HFF-Myc (cell line): ENCODE results near the gene RELN.

ENCODE experiments used
- DNase-seq: peaks from one replicate; pipeline ENCODE4 v3.0.0-alpha.2; 2011; ENCODE audit warnings: low read depth; ENCODE audit errors: extremely low read depth
- H3K4me3 ChIP-seq: replicated peaks from 2 replicates; pipeline ENCODE4 v1.5.1; 2011; ENCODE audit warnings: low read depth, mild to moderate bottlenecking, control low read depth, low read length
- TF ChIP-seq, protein P1 (sequence below): IDR thresholded peaks from 2 replicates; pipeline ENCODE4 v1.5.1; 2012; ENCODE audit warnings: mild to moderate bottlenecking, low read depth, low read length, control low read depth; ENCODE audit errors: missing control alignments

RELN gene

DNA sequence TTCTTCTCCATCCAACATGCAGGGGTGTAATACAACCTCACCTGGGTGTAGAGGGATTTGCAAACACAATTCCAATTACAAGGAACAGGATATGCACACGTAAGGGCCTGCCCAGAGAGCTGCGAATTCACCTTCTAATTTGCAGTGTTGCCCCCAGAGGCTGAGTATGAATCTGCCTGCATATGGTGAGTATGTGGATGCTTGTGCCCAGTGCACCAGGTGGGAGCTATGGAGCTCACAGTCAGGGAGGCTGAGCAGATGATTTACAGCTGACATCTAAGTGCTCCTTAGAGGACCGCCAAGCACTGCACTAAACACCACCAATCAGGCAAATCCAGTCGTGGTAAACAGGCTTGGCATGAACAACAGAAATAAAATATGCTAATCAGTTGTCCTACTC, 132.0 kb downstream of the RELN start:
- DNase-seq: no peak
- TF ChIP-seq, protein P1, sequence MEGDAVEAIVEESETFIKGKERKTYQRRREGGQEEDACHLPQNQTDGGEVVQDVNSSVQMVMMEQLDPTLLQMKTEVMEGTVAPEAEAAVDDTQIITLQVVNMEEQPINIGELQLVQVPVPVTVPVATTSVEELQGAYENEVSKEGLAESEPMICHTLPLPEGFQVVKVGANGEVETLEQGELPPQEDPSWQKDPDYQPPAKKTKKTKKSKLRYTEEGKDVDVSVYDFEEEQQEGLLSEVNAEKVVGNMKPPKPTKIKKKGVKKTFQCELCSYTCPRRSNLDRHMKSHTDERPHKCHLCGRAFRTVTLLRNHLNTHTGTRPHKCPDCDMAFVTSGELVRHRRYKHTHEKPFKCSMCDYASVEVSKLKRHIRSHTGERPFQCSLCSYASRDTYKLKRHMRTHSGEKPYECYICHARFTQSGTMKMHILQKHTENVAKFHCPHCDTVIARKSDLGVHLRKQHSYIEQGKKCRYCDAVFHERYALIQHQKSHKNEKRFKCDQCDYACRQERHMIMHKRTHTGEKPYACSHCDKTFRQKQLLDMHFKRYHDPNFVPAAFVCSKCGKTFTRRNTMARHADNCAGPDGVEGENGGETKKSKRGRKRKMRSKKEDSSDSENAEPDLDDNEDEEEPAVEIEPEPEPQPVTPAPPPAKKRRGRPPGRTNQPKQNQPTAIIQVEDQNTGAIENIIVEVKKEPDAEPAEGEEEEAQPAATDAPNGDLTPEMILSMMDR: no peak
- no peak overlapping the region for H3K4me3 ChIP-seq

DNA sequence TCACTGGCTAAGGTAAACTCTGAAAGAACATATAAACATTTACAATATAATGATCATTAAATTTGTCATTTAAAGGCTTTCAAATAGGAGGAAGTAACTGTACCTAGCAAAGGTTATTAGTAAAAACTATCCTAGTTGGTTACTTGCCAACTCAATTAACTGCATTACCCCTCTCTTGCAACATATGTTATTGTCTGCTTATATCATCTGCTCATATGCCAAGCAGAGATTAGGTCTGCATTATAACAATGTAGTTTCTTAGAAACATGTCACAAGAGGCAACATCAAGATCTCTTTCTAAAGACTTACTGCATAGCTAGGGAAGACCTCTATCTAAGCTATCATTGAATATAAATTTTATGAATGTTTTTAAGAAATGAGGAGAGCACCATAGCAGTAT, 132.5 kb downstream of the RELN start:
- no peak overlapping the region for H3K4me3 ChIP-seq
- DNase-seq: no peak
- TF ChIP-seq, protein P1: no peak

- H3K4me3 ChIP-seq: no peak overlapping the region
- TF ChIP-seq, protein P1: no peak
- DNase-seq: no peak
These were observed 133.8 kb downstream of the RELN start for GRCh38 chr7:103855671-103856070.

GRCh38 chr7:103854611-103855010, 134.8 kb downstream of the RELN start:
- TF ChIP-seq, protein P1: no peak
- no peak for DNase-seq

GRCh38 chr7:103851357-103851756, 138.1 kb downstream of the RELN start:
- TF ChIP-seq, protein P1: no peak
- DNase-seq: no peak
- no peak overlapping the region for H3K4me3 ChIP-seq

More at GRCh38 chr7:103854611-103855010, 134.8 kb downstream of the RELN start:
- no peak overlapping the region for H3K4me3 ChIP-seq

DNA sequence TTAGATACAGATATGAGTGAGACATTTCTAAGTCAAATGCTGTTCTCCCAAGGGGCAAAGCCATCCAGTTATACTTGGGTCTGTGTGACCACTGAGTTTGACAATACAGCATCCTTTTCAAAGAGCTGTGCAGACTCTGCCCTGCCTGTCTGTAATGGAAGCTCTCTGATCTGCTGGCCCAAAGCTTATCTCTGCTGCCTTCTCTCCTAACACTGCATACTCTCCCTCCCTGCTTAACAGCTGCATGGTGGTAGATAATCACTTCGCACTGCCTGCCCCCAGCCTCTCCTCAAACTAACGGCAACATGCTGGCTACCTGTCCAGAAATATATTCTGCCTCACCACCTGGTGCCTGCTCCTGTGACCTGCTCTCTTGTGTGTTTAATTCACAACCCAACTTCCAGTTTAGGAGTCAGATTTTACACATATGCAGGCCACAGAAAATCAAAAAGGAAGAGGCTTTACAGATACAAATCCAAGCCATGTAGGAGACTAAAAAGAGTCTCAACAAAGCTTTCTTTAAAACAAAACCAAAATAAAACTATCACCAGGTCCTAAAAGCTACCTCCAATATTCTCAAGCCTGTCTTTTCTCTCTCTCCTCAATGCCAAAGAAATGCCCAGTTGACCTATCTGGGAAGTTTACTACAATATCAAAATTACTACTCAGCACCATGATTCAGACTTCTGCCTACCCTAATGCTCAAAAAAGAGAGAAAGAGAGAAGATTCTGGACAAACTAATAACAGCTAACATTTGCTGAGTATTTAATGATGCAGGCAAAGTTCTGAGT, 145.6 kb downstream of the RELN start:
- H3K4me3 ChIP-seq: no peak overlapping the region
- DNase-seq: no peak
- TF ChIP-seq, protein P1: no peak
